OCI-LY1 (cell line): ENCODE measurements around the gene DRC7.

Experiments used
- CTCF ChIP-seq: fragments of 200-600 bp; sonication (generic), shearing (Covaris generic); IDR thresholded peaks from 2 replicates; pipeline ENCODE4 v1.5.1; 2017; ENCODE audit warnings: mild to moderate bottlenecking, antibody characterized with exemption, low read length, moderate library complexity, mixed read lengths
- EZH2 ChIP-seq: fragments of 200-600 bp; sonication (generic), shearing (Covaris generic); IDR thresholded peaks from 2 replicates; pipeline ENCODE4 v1.8.0; 2017; ENCODE audit warnings: borderline replicate concordance, mixed run types, mild to moderate bottlenecking, antibody characterized with exemption, low read length, moderate library complexity, mixed read lengths

- TF ChIP-seq CTCF (no peak), EZH2 (no peak)
These were observed 66.7 kb downstream of the DRC7 start for GRCh38 chr16:57761301-57761700.
